Aorta (tissue), 5 donors: ENCODE data around the gene MEAK7. TPM values are rescaled to one million over a fixed set of nuclear protein-coding genes. Genes with fewer than 3 reads are reported as not detected.

ENCODE experiments used
- ATAC-seq: fragments of 200-7000 bp; cut with Tn5 transposase; one replicate; pipeline ENCODE4 v1.9.1; 2022; ENCODE audit warnings: moderate library complexity; ENCODE audit not compliant: low FRiP score
- DNase-seq, 2 donors: peaks; one replicate each; pipeline ENCODE4 v3.0.0-alpha.2; 2020
- H3K27ac ChIP-seq, 2 donors: one replicate each; pipeline ENCODE4 v1.5.1; 2013; ENCODE audit warnings: low read length in 2 of 2, mild to moderate bottlenecking in 2 of 2, moderate library complexity in 2 of 2, control low read depth in 1 of 2, inconsistent platforms in 1 of 2, low read depth in 1 of 2
- H3K27me3 ChIP-seq, 2 donors: one replicate each; pipeline ENCODE4 v1.6.1; 2013; ENCODE audit warnings: control low read depth in 1 of 2, low read length in 1 of 2, mild to moderate bottlenecking in 1 of 2, moderate library complexity in 1 of 2; ENCODE audit not compliant: insufficient read depth in 2 of 2, control insufficient read depth in 1 of 2
- H3K36me3 ChIP-seq, 2 donors: one replicate each; pipeline ENCODE4 v1.6.1; 2013; ENCODE audit warnings: control low read depth in 1 of 2, low read length in 1 of 2, mild to moderate bottlenecking in 1 of 2; ENCODE audit not compliant: insufficient read depth in 2 of 2, control insufficient read depth in 1 of 2
- H3K4me1 ChIP-seq, 2 donors: one replicate each; pipeline ENCODE4 v1.6.1; 2013; ENCODE audit warnings: low read length in 2 of 2, control low read depth in 1 of 2, mild to moderate bottlenecking in 1 of 2, moderate library complexity in 1 of 2; ENCODE audit not compliant: insufficient read depth in 2 of 2, control insufficient read depth in 1 of 2
- H3K4me3 ChIP-seq, 2 donors: one replicate each; pipeline ENCODE4 v1.5.1; 2013; ENCODE audit warnings: low read length in 2 of 2, control low read depth in 1 of 2, mild to moderate bottlenecking in 1 of 2
- H3K9me3 ChIP-seq: one replicate; pipeline ENCODE4 v1.6.1; 2013; ENCODE audit warnings: mild to moderate bottlenecking, low read length; ENCODE audit not compliant: control insufficient read depth
- WGBS, 2 donors: extraction: QIAGEN DNeasy Blood & Tissue Kit; methylation state at CpG; one replicate each; pipeline ENCODE4 v1.1.7; 2013; 5-methylcytosine and 5-hydroxymethylcytosine counted together
- intact Hi-C, 2 donors: fragments of 100-400 bp; cut with DNase I; formaldehyde crosslinking; loops; one replicate each; pipeline versions ENCODE4 v1.14.2 to v1.15.0; 2022
- polyA plus RNA-seq, 2 donors: library from polyadenylated mRNA; stranded (reverse); fragments of 200-250 nt; gene quantifications; one replicate each; pipeline ENCODE4 v1.2.3, GENCODE V29; 2013
- total RNA-seq, 2 donors: library from RNA; stranded (reverse); fragmentation: NEBNext Ultra II Directional; extraction: Animal tissue kit (Norgen Biotek cat#: 25700); gene quantifications; one replicate each; pipeline ENCODE4 v1.2.1, GENCODE V29; 2021
- donor health status: healthy with polysubstance abuse.
- donor health status: Bipolar disorder and iron deficiency.
- donor health status: DM: no; HTN: no; CAD: no.
- donor health status: DM: no; HTN: no; CAD: no.
- donor health status: DM: yes; HTN: yes; CAD: no.

The MEAK7 gene
- total and polyA plus RNA-seq, 4 donors: 3.4 to 23.9 (median 11.6) TPM

- DNase-seq (no peak), ATAC-seq (no peak)
- intact Hi-C loops: no loop called here
- Histone ChIP-seq H3K4me1 (no peaks in the 10 kb centered on the region), H3K4me3 (no peak overlapping the region), H3K9me3 (no peaks in the 10 kb centered on the region), H3K27ac (no peak overlapping the region), H3K27me3 (no peaks in the 10 kb centered on the region), H3K36me3 (no peaks in the 10 kb centered on the region)
- 88 to 91% methylated on average over 11 of the region's 11 CpGs for WGBS, 2 donors
Measured at GRCh38 chr16:84537491-84538151, 33.2 kb upstream of the MEAK7 start.

DNA sequence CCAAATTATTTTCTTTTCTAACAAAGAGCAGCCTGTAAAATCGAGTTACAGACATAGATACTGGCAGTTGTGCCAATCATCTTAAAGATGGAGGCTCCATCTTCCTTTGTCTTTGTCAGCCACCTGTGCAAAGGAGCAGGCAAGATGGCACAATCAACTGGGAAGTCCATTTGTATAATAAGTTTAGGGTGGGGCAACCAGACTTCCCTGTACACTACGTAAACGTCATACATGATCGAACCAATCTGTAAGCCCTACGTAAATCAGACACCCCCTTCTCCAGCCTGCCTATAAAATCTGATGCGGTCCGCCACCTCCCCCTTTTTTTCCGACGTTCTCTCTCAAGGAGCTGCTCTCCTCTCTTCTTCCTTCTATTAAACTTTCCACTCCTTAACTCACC lies 31.4 kb upstream of the MEAK7 start:
- DNase-seq (no peak), ATAC-seq (no peak)
- Histone ChIP-seq H3K27ac (no peak overlapping the region), H3K4me1 (peaks cover 0 to 7% of the 10 kb centered on the region in 2 donors), H3K27me3 (no peaks in the 10 kb centered on the region), H3K36me3 (no peaks in the 10 kb centered on the region), H3K9me3 (no peaks in the 10 kb centered on the region), H3K4me3 (no peak overlapping the region)
- intact Hi-C loops: no loop called here
- 94 to 96% methylated on average over 9 of the region's 9 CpGs for WGBS, 2 donors

- no peak for DNase-seq
- Histone ChIP-seq H3K9me3 (no peaks in the 10 kb centered on the region), H3K4me3 (no peak overlapping the region), H3K4me1 (peaks cover 0 to 7% of the 10 kb centered on the region in 2 donors), H3K27me3 (no peaks in the 10 kb centered on the region), H3K36me3 (no peaks in the 10 kb centered on the region), H3K27ac (no peak overlapping the region)
- intact Hi-C loops: no loop called here
- WGBS, 2 donors: 79% methylated on average over 6 of the region's 6 CpGs
- no peak for ATAC-seq
Measured at GRCh38 chr16:84535408-84535807, 30.9 kb upstream of the MEAK7 start.

DNA sequence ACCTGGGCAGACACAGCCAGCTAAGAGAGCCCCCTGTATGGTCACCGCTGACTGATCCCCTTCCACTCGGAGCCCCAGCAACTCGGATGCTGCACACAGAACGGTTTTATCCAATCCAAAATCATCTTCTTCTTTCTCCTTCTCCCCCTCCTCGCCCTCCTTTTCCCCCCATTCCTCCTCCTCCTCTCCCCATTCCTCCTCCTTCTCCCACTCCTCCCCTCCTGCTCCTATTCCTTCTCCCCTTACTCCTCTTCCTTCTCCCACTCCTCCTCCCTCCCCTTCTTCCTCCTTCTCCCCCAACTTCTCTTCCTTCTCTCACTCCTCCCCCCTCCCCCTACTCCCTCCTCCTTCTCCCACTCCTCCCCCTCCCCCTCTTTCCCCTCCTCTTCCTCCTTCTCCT lies 30.4 kb upstream of the MEAK7 start:
- H3K4me1 ChIP-seq: peaks cover 0 to 7% of the 10 kb centered on the region in 2 donors
- H3K9me3 ChIP-seq: no peaks in the 10 kb centered on the region
- intact Hi-C loops: loop anchor here (5.0 kb wide), 1 partner anchor 82 kb away; the partner anchor contains the start of gene COTL1 (in 2 of the 2)
- 95 to 97% methylated on average over 5 of the region's 5 CpGs for WGBS, 2 donors
- no peak overlapping the region for H3K27ac ChIP-seq
- no peaks in the 10 kb centered on the region for H3K36me3 ChIP-seq
- no peak overlapping the region for H3K4me3 ChIP-seq
- DNase-seq (no peak), ATAC-seq (no peak)
- no peaks in the 10 kb centered on the region for H3K27me3 ChIP-seq

DNA sequence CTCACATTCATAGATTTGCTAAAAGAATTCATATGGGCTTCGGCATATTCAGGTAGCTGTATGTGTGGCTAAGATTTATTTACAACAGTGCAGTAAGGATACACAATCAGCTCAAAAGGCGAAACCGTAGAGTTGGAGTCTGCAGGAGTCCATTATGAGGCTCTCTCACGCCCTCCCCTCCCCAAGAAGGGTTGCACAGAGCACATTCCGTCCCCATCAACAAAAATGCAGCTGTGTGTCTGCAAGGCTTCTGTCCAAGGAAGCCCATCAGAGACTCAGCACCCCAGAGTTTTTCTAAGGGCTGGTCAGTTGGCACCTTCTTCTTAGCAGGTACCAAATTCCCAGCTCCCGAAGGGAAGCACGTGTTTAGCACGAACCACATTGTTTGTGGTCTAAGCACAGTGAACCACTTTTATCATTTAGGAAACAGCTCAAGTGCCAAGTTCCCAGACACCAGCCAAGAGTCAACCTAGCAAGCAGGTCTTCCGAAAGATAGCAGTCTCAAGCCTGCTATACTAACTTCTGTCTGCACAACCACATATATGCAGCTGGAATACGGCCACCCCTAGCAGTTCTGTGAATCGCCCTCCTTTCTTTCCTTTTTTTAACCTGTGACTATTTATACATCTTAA lies 28.5 kb upstream of the MEAK7 start:
- DNase-seq (no peak), ATAC-seq (no peak)
- Histone ChIP-seq H3K4me1 (peaks cover 0 to 7% of the 10 kb centered on the region in 2 donors), H3K9me3 (no peaks in the 10 kb centered on the region), H3K36me3 (no peaks in the 10 kb centered on the region), H3K27ac (peak overlapping the region in 1 of 2 donors; percentile 23), H3K4me3 (no peak overlapping the region), H3K27me3 (no peaks in the 10 kb centered on the region)
- WGBS, 2 donors: 76 to 87% methylated on average over 11 of the region's 11 CpGs
- intact Hi-C loops: loop anchor here (5.0 kb wide), 1 partner anchor 84 kb away; the partner anchor contains the start of gene COTL1 (in 2 of the 2)

DNA sequence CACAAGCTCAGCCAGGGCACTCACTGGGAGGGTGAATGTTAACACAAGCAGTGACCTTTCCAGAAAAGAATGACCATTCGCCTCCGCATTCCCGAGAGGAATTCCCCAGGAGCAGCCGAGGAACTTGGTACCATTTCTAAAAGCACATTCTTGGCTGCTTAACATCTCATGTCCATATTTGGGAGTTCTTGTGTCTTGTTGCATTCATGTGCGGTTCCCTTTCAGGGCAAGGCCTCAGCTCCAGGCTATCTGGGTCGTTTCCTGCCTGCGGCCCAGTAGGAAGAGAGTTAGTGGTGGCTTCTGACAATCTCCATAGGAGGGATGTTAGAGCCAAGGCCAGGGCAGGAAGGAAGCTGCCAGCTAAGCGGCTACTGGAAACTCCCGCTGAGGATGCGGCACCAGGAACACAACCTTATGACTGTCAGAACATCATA lies 27.8 kb upstream of the MEAK7 start:
- peak; percentile 79 for ATAC-seq
- WGBS, 2 donors: 5 to 7% methylated on average over 10 of the region's 10 CpGs
- intact Hi-C loops: loop anchor here (5.0 kb wide), 1 partner anchor 85 kb away; the partner anchor contains the start of gene COTL1 (in 2 of the 2)
- Histone ChIP-seq H3K27ac (peak overlapping the region in 1 of 2 donors; percentile 78), H3K4me1 (peaks cover 0 to 7% of the 10 kb centered on the region in 2 donors), H3K9me3 (no peaks in the 10 kb centered on the region), H3K36me3 (no peaks in the 10 kb centered on the region), H3K27me3 (no peaks in the 10 kb centered on the region), H3K4me3 (no peak overlapping the region)
- peak; percentile 85 for DNase-seq

- WGBS, 2 donors: 20 to 23% methylated on average over 9 of the region's 9 CpGs
- no peak overlapping the region for H3K4me3 ChIP-seq
- intact Hi-C loops: loop anchor here (5.0 kb wide), 1 partner anchor 86 kb away; the partner anchor contains the start of gene COTL1 (in 2 of the 2)
- peak overlapping the region in 1 of 2 donors; percentile 60 for H3K27ac ChIP-seq
- H3K9me3 ChIP-seq: no peaks in the 10 kb centered on the region
- H3K27me3 ChIP-seq: no peaks in the 10 kb centered on the region
- ATAC-seq (no peak), DNase-seq (no peak)
- H3K4me1 ChIP-seq: peaks cover 0 to 7% of the 10 kb centered on the region in 2 donors
- no peaks in the 10 kb centered on the region for H3K36me3 ChIP-seq
Measured at GRCh38 chr16:84531671-84532111, 27.2 kb upstream of the MEAK7 start.

GRCh38 chr16:84530590-84530989 lies 26.1 kb upstream of the MEAK7 start:
- ATAC-seq (no peak), DNase-seq (no peak)
- intact Hi-C loops: loop anchor here (5.0 kb wide), 1 partner anchor 87 kb away; the partner anchor contains the start of gene COTL1 (in 2 of the 2)
- no peak overlapping the region for H3K4me3 ChIP-seq
- H3K27me3 ChIP-seq: no peaks in the 10 kb centered on the region
- H3K4me1 ChIP-seq: peaks cover 0 to 7% of the 10 kb centered on the region in 2 donors
- no peaks in the 10 kb centered on the region for H3K9me3 ChIP-seq
- H3K36me3 ChIP-seq: no peaks in the 10 kb centered on the region
- no peak overlapping the region for H3K27ac ChIP-seq
- WGBS, 2 donors: 95 to 97% methylated on average over 5 of the region's 5 CpGs
